KMS-11 (cell line): Measurements from ENCODE around the gene BRD4.

Experiments used
- H2AFZ ChIP-seq: fragments of 200-600 bp; sonication (generic); 2 replicates; pipeline ENCODE4 v1.6.1; 2016; ENCODE audit warnings: antibody characterized with exemption, mixed run types, low read depth
- H3K27ac ChIP-seq: fragments of 200-600 bp; sonication (generic); 2 replicates; pipeline ENCODE4 v1.6.1; 2016; ENCODE audit warnings: mild to moderate bottlenecking, mixed run types
- H3K27me3 ChIP-seq: fragments of 200-600 bp; sonication (generic); 2 replicates; pipeline ENCODE4 v1.6.1; 2017; ENCODE audit warnings: mild to moderate bottlenecking, low read depth, mixed run types, moderate library complexity; ENCODE audit not compliant: insufficient read depth
- H3K36me3 ChIP-seq: fragments of 200-600 bp; sonication (generic); 2 replicates; pipeline ENCODE4 v1.6.1; 2017; ENCODE audit warnings: mild to moderate bottlenecking, mixed run types; ENCODE audit not compliant: insufficient read depth
- H3K4me1 ChIP-seq: fragments of 200-600 bp; sonication (generic); 2 replicates; pipeline ENCODE4 v1.6.1; 2016; ENCODE audit warnings: mild to moderate bottlenecking, low read depth, mixed run types; ENCODE audit not compliant: poor library complexity, severe bottlenecking
- H3K4me2 ChIP-seq: fragments of 200-600 bp; sonication (generic); 2 replicates; pipeline ENCODE4 v1.7.0; 2016; ENCODE audit warnings: mild to moderate bottlenecking, mixed run types
- H3K4me3 ChIP-seq: fragments of 200-600 bp; sonication (generic); IDR thresholded peaks from 2 replicates; pipeline ENCODE4 v1.6.1; 2017; ENCODE audit warnings: low read depth, low read length, mixed read lengths; ENCODE audit not compliant: insufficient read depth
- H3K79me2 ChIP-seq: fragments of 200-600 bp; sonication (generic); 2 replicates; pipeline ENCODE4 v1.6.1; 2016; ENCODE audit warnings: low read depth, mixed run types; ENCODE audit not compliant: insufficient read depth
- H3K9ac ChIP-seq: fragments of 200-600 bp; sonication (generic); 2 replicates; pipeline ENCODE4 v1.6.1; 2016; ENCODE audit warnings: mild to moderate bottlenecking, mixed run types
- H4K20me1 ChIP-seq: fragments of 200-600 bp; sonication (generic); 2 replicates; pipeline ENCODE4 v1.6.1; 2016; ENCODE audit warnings: mild to moderate bottlenecking, mixed run types; ENCODE audit not compliant: insufficient read depth
- TF ChIP-seq, protein P1 (sequence below): fragments of 200-600 bp; sonication (generic); conservative IDR thresholded peaks from 2 replicates; pipeline ENCODE4 v1.6.1; 2017; ENCODE audit warnings: low read depth, mild to moderate bottlenecking, antibody characterized with exemption, low read length, moderate library complexity, mixed read lengths

The BRD4 gene

DNA sequence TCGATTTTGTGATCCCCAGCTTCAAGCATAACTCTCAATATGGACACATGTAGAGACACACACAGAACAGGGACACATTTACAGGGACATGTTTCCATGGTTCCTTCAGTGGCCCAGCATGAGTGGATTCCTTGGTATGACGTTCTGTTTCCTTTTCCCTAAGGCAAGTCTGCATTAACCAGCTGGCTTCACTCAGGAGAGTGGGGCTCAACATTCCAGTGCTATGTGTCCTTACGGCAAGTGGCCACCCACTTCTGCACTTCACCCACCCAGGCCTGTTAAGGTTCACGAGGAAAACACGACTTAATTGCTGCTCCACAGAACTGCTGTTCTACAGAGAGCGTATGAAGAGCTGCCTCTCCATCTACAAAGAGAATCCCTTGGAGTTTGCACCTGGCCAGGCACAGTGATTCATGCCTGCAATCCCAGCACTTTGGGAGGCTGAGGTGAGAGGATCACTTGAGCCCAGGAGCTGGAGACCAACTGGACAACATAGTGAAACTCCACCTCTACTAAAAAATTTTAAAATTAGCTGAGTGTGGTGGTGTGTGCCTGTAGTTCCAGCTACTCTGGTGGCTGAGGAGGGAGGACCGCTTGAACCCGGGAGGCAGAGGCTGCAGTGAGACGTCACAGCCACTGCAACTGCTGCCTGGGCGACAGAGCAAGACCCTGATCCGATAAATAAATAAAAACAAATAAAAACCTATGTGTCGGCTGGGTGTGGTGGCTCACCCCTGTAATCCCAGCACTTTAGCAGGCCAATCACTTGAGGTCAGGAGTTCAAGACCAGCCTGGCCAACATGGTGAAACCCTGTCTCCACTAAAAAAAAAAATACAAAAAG, 32.5 kb downstream of the BRD4 start:
- Histone ChIP-seq H3K79me2 (peaks cover 99% of the 10 kb centered on the region), H3K9ac (no peak overlapping the region), H3K27me3 (no peaks in the 10 kb centered on the region), H3K4me2 (no peak overlapping the region), H3K4me1 (peaks cover 79% of the 10 kb centered on the region), H3K4me3 (no peak overlapping the region), H3K36me3 (no peaks in the 10 kb centered on the region), H3K27ac (no peak overlapping the region), H2AFZ (no peak overlapping the region), H4K20me1 (peaks cover 76% of the 10 kb centered on the region)
- TF ChIP-seq, protein P1, sequence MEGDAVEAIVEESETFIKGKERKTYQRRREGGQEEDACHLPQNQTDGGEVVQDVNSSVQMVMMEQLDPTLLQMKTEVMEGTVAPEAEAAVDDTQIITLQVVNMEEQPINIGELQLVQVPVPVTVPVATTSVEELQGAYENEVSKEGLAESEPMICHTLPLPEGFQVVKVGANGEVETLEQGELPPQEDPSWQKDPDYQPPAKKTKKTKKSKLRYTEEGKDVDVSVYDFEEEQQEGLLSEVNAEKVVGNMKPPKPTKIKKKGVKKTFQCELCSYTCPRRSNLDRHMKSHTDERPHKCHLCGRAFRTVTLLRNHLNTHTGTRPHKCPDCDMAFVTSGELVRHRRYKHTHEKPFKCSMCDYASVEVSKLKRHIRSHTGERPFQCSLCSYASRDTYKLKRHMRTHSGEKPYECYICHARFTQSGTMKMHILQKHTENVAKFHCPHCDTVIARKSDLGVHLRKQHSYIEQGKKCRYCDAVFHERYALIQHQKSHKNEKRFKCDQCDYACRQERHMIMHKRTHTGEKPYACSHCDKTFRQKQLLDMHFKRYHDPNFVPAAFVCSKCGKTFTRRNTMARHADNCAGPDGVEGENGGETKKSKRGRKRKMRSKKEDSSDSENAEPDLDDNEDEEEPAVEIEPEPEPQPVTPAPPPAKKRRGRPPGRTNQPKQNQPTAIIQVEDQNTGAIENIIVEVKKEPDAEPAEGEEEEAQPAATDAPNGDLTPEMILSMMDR, result no peak

DNA sequence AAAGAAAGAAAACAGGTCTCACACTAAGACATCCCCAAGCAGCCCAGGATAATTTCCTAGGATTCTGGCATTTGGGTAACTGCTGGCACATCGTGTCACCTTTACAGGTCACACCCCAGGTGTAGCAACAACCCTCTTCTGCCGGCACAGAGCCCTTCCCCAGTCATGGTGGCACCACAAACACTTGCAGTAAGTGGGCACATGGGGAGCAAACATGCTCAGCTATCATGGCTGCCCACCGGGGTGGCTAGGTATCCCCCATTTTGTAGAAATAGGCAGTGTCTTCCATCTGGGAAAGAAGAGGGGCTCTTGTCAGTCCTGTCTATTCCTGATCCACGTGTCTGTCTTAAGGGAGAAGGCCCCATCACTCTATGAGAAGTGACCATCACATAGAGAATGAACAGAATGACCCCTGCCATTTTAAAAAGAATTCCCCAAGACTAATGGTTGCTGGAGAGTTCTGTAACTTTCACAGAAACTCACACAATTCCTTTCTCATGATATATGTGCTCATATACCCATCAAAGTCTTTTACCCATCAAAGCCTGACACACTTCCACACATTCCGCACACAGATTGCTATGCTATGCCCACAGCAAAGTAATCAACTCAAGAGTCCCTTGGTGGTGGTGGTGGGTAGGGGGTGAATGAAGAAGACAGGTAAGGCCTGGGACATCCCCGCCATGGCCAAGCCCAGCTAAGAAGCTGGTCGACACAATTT, 33.3 kb downstream of the BRD4 start:
- Histone ChIP-seq H2AFZ (no peak overlapping the region), H3K79me2 (peaks cover 99% of the 10 kb centered on the region), H3K36me3 (no peaks in the 10 kb centered on the region), H3K4me2 (no peak overlapping the region), H3K4me3 (no peak overlapping the region), H4K20me1 (peaks cover 76% of the 10 kb centered on the region), H3K27ac (no peak overlapping the region), H3K9ac (no peak overlapping the region), H3K27me3 (no peaks in the 10 kb centered on the region), H3K4me1 (peaks cover 87% of the 10 kb centered on the region)
- TF ChIP-seq, protein P1, result no peak

DNA sequence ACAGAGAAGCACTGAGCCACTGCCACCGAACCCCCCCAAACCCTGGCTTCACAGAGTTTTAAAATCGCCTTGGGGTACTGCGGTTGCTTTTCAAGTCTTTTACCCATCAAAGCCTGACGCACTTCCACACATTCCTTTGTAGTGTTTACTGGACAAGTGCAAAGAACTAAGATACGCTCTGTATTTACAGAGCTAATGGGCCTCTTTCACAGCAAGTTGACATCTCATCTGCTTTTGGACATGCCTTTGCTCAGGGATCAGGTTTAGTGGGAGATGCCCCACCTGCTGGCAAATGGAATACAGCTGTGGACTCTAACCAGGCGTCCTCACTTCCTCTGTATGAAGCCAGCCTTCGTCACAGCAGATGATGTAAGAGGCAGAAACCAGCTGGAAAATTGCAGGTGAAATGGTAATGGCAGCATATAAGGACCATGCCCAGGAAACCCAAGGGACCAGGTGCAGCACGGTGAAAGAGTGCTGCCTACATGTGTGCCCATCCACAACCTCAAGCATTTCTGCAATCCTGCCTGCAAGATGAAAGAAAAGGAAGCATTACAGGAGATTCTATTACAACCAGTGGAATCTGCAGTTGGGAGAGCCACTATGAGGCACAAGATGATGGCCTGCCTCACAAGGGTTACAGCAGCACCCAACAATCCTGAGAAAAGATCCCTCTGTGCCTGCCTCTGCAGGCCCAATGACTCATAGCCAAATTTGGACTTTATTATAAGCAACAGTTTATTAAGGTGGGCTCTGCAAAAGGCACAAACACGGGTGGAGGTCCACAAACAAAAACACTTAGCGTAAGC, 34.7 kb downstream of the BRD4 start:
- peak overlapping the region; percentile 11; the same call in 1 of the 2 replicates for H3K4me2 ChIP-seq
- H3K27ac ChIP-seq, result no peak overlapping the region
- H3K36me3 ChIP-seq, result no peaks in the 10 kb centered on the region
- no peaks in the 10 kb centered on the region for H3K27me3 ChIP-seq
- TF ChIP-seq, protein P1, result no peak
- H3K9ac ChIP-seq, result no peak overlapping the region
- peaks cover 98% of the 10 kb centered on the region for H3K79me2 ChIP-seq
- no peak overlapping the region for H2AFZ ChIP-seq
- H3K4me1 ChIP-seq, result peaks cover 92% of the 10 kb centered on the region
- H4K20me1 ChIP-seq, result peaks cover 84% of the 10 kb centered on the region
- H3K4me3 ChIP-seq, result no peak overlapping the region

GRCh38 chr19:15296841-15297415, 35.4 kb downstream of the BRD4 start:
- Histone ChIP-seq H4K20me1 (peaks cover 85% of the 10 kb centered on the region), H3K9ac (no peak overlapping the region)

More at GRCh38 chr19:15296841-15297415, 35.4 kb downstream of the BRD4 start:
- Histone ChIP-seq H3K4me2 (no peak overlapping the region), H3K27me3 (no peaks in the 10 kb centered on the region), H3K4me3 (no peak overlapping the region), H3K79me2 (peaks cover 98% of the 10 kb centered on the region), H2AFZ (no peak overlapping the region), H3K36me3 (no peaks in the 10 kb centered on the region), H3K27ac (no peak overlapping the region), H3K4me1 (peaks cover 93% of the 10 kb centered on the region)
- TF ChIP-seq, protein P1, result no peak
